ENCODE data around the gene ZSCAN16.
"Not testable (repeated sequence)": the region's sequence is repeated elsewhere in the genome, so short reads cannot be mapped to it uniquely, and the experiment has no call there.

Gene ZSCAN16

DNA sequence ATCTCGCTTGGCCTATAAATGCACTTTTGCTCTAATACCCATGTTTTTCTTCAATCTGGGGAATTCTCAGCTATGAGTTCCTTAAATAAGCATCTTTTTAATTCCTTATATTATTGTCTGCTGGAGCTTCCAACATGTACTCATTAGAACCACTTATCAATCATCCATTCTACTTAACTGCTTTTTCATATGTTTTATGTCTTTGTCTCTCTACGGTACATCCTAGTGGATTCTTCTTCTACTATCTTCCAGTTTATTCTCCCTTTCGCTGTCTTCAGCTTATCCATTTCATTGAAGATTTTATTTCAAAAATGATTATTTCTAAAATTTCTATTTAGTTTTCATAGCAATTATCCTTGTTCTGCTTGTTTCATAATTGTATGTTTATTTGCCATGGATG lies 12.4 kb upstream of the ZSCAN16 start:
- Mint-ChIP-seq H3K4me3 (no peak overlapping the region), H3K36me3 (ENCODE audit: low read depth) (peaks cover 35% of the 10 kb centered on the region), H3K27me3 (peaks cover 12% of the 10 kb centered on the region), H3K4me1 (ENCODE audit: low read depth) (no peaks in the 10 kb centered on the region), H3K9me3 (no peaks in the 10 kb centered on the region), H3K27ac (no peak overlapping the region)
- no peak for DNase-seq

DNA sequence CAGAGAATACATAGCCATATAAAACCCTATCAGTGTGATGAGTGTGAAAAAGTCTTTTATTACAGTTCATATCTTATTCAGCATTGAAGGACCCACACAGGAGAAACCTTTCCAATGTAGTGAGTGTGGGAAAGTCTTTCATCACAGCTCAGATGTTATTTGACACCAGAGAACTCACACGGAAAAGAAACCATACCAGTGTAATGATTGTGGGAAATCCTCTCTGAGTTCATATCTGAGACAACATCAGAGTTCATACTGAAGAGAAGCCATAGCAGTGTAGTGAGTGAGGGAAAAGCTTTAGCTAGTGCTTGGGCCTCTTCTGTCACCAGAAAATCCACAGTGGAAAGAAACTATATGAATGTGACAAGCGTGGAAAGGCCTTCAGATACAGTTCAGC lies 8.6 kb upstream of the ZSCAN16 start:
- H3K4me1 Mint-ChIP-seq (ENCODE audit: low read depth) = no peaks in the 10 kb centered on the region
- no peak overlapping the region for H3K27ac Mint-ChIP-seq
- no peak for DNase-seq
- H3K27me3 Mint-ChIP-seq = no peaks in the 10 kb centered on the region
- H3K4me3 Mint-ChIP-seq = no peak overlapping the region
- H3K36me3 Mint-ChIP-seq (ENCODE audit: low read depth) = peaks cover 63% of the 10 kb centered on the region
- no peaks in the 10 kb centered on the region for H3K9me3 Mint-ChIP-seq

DNA sequence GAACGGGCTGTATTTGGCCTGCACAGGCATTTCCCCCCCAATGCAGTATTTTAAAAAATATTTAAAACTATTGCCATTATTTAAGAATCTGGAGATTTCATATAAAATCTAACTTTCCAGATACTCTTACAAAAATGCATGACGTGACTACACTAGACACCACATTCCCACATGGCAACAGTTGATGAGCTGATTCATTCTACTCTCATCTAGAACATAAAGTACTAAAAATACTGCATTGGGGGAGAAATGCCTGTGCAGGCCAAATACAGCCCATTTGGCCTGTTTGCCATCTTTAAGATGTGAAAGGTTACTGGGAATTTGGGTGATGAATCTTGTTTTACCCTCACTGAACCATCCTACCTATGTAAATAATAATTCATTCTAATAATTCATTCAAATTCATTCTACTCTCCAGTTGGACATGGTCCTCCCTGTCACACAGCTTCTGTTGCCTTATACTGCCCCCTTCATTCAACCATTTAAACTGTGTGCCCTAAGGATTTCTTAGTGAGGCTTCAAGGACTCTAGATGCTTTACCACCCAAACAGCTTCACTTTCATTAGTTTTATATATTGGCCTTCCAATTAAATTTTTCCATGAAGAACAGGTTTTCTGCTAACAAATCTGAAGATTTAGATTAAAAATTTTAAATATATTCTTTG lies 6.9 kb upstream of the ZSCAN16 start:
- Mint-ChIP-seq H3K36me3 (ENCODE audit: low read depth) (peaks cover 77% of the 10 kb centered on the region), H3K9me3 (no peaks in the 10 kb centered on the region), H3K27me3 (no peaks in the 10 kb centered on the region), H3K4me1 (ENCODE audit: low read depth) (no peaks in the 10 kb centered on the region), H3K27ac (no peak overlapping the region), H3K4me3 (no peak overlapping the region)
- DNase-seq = no peak

DNA sequence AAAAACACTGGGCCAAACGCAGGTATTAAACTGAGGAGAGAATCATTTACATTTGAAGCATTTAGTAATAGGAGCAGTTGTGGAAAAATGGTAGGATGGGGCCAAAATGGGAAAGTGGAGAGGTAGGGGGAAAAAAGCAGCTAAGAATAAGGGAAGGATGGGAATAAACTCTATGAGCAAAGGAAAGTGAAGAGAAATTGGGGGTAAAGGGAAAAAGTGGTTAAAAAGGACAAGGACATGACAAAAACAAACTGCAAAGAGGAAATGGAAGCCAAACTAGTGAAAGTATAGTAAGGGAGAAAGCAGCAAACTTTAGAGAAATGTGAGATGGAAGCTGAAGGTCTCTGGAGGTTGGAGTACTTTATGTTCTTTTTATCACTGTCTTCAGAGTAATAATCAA lies 6.2 kb upstream of the ZSCAN16 start:
- Mint-ChIP-seq H3K36me3 (ENCODE audit: low read depth) (peaks cover 83% of the 10 kb centered on the region), H3K4me1 (ENCODE audit: low read depth) (peaks cover under 1% of the 10 kb centered on the region), H3K4me3 (no peak overlapping the region), H3K27ac (no peak overlapping the region), H3K9me3 (no peaks in the 10 kb centered on the region), H3K27me3 (no peaks in the 10 kb centered on the region)
- DNase-seq = no peak

DNA sequence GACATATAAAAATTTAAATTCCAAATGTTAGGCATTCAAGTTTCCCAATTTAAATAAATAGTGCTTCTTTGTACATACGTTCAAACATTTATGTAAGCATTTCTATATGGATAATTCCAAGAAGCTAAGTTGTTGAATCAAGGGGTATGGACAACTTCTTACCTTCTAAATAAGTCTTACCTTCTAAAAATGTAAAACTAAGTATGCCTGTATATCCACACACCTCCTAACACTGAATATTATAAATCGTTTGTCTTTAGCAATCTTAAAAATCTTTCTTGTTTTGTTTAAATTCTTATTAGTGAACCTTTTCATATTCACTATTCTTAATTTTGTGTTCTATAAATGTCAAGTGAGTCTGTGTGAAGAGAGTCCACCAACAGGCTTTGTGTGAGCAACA lies 2.5 kb upstream of the ZSCAN16 start:
- peaks cover 31% of the 10 kb centered on the region for H3K4me1 Mint-ChIP-seq (ENCODE audit: low read depth)
- peaks cover 74% of the 10 kb centered on the region for H3K36me3 Mint-ChIP-seq (ENCODE audit: low read depth)
- no peak for DNase-seq
- no peaks in the 10 kb centered on the region for H3K9me3 Mint-ChIP-seq
- H3K27ac Mint-ChIP-seq = no peak overlapping the region
- H3K4me3 Mint-ChIP-seq = no peak overlapping the region
- H3K27me3 Mint-ChIP-seq = no peaks in the 10 kb centered on the region

DNA sequence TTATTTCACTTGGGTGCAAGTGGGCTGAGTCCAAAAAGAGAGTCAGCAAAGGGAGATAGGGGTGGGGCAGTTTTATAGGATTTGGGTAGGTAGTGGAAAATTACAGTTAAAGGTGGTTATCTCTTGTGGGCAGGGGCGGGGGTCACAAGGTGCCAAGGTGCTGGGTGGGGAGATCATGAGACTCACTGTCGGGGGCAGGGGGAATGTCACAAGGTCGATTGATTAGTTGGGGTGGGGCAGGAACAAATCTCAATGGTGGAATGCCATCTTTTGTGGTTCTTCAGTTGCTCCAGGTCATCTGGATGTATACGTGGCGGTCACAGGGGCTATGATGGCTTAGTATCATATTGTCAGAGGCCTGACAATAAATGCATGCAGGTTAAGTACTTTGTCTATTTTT lies 2.1 kb upstream of the ZSCAN16 start:
- H3K4me1 Mint-ChIP-seq (ENCODE audit: low read depth) = peaks cover 35% of the 10 kb centered on the region
- DNase-seq, H3K27ac Mint-ChIP-seq, H3K27me3 Mint-ChIP-seq, H3K9me3 Mint-ChIP-seq, H3K4me3 Mint-ChIP-seq: not testable (repeated sequence)
- peaks cover 76% of the 10 kb centered on the region for H3K36me3 Mint-ChIP-seq (ENCODE audit: low read depth)

DNA sequence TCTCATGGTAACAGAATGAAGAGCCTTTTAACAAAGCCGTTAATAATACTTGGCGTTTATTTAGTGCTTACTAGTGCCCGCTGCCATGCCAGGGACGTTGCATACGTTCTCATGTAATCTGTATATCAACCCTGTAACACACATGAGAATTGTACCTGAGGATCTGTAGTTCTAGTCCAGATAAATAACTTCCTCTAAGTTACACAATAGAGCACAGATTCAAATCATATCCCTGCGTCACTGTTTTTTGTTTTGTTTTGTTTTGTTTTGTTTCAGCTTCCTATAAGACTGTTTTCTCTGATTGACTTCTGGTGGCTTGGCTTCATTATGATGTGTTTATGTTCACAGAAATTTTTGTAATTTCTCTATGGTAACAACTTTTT lies 553 bp downstream of the ZSCAN16 start:
- Mint-ChIP-seq H3K27ac (peak overlapping the region; percentile 96), H3K9me3 (no peaks in the 10 kb centered on the region), H3K27me3 (no peaks in the 10 kb centered on the region), H3K36me3 (ENCODE audit: low read depth) (peaks cover 81% of the 10 kb centered on the region), H3K4me3 (peak overlapping the region; percentile 96), H3K4me1 (ENCODE audit: low read depth) (peaks cover 55% of the 10 kb centered on the region)
- no peak for DNase-seq

DNA sequence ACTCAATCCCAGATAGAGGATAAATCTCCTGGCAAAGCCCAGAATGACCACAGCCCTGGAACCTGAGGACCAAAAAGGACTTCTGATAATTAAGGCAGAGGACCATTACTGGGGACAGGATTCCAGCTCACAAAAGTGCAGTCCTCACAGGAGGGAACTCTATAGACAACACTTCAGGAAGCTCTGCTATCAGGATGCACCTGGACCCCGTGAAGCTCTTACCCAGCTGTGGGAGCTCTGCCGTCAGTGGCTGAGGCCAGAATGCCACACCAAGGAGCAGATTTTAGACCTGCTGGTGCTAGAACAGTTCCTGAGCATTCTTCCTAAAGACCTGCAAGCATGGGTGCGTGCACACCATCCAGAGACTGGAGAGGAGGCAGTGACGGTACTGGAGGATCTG lies 992 bp downstream of the ZSCAN16 start:
- H3K9me3 Mint-ChIP-seq = no peaks in the 10 kb centered on the region
- peak overlapping the region; percentile 96 for H3K27ac Mint-ChIP-seq
- H3K36me3 Mint-ChIP-seq (ENCODE audit: low read depth) = peaks cover 81% of the 10 kb centered on the region
- DNase-seq = no peak
- H3K27me3 Mint-ChIP-seq = no peaks in the 10 kb centered on the region
- peak overlapping the region; percentile 96 for H3K4me3 Mint-ChIP-seq
- peaks cover 58% of the 10 kb centered on the region for H3K4me1 Mint-ChIP-seq (ENCODE audit: low read depth)

DNA sequence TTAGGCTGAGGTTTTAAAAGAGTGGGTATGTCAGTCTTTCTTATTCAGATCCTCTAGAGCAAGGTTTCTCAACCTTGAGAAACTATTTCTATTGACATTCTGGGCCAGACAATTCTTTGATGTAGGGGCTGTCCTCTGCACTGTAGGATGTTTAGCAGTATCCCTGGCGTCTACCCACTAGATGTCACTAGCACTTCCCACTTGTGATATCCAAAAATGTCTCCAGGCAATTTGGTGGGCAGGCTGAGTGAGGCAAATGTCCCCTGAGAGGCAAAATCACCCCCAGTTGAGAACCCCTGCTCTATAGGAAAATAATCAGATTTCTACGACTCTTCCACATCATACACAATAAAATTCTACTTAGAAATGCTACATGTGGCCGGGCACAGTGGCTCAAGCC lies 9.6 kb downstream of the ZSCAN16 start:
- Mint-ChIP-seq H3K9me3 (no peaks in the 10 kb centered on the region), H3K4me3 (peak overlapping the region; percentile 19), H3K36me3 (ENCODE audit: low read depth) (peaks cover 75% of the 10 kb centered on the region), H3K4me1 (ENCODE audit: low read depth) (peaks cover 70% of the 10 kb centered on the region), H3K27ac (peak overlapping the region; percentile 79), H3K27me3 (no peaks in the 10 kb centered on the region)
- DNase-seq = no peak

DNA sequence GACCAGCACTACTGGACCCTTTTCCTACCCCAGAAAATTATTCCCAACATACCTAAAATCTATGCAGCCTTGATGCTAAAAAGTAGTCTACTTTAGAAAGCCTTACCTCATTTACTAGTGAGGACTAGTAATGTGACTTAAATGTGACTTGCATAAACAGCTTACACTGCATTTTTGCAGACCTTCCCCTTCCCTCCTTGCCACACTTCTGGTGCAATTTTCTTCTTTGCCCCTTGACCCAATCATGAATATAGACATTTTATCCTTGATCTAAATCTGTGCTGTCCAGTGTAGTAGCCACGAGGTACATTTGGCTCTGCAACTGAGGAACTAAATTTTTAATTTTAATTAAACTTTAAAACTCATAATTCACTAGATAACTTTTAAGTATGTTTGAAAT lies 10.3 kb downstream of the ZSCAN16 start:
- H3K27me3 Mint-ChIP-seq = no peaks in the 10 kb centered on the region
- peak overlapping the region; percentile 19 for H3K4me3 Mint-ChIP-seq
- peaks cover 71% of the 10 kb centered on the region for H3K4me1 Mint-ChIP-seq (ENCODE audit: low read depth)
- no peaks in the 10 kb centered on the region for H3K9me3 Mint-ChIP-seq
- H3K27ac Mint-ChIP-seq = peak overlapping the region; percentile 79
- DNase-seq = no peak
- peaks cover 68% of the 10 kb centered on the region for H3K36me3 Mint-ChIP-seq (ENCODE audit: low read depth)

DNA sequence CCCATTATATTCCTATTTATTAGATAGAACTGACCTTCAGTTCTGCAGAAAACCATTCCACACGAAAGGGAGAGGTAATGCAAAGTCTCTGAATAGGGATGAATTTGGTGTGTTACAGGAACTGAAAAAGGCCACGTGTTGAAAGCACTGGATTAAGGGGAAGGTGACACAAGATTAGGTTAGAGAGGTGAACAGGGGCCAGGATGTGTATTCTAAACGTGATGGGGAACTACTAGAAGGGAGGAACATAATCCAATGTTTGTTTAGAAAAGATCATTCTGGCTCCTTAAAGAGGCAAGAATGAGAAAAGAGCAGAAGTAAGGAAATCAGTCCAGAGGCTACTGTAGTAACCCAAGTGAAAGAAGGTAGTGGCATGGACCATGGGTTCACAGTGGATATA lies 11.0 kb downstream of the ZSCAN16 start:
- Mint-ChIP-seq H3K9me3 (no peaks in the 10 kb centered on the region), H3K27me3 (no peaks in the 10 kb centered on the region), H3K4me1 (ENCODE audit: low read depth) (peaks cover 71% of the 10 kb centered on the region), H3K27ac (peak overlapping the region; percentile 96), H3K36me3 (ENCODE audit: low read depth) (peaks cover 62% of the 10 kb centered on the region), H3K4me3 (peak overlapping the region; percentile 91)
- DNase-seq = no peak

DNA sequence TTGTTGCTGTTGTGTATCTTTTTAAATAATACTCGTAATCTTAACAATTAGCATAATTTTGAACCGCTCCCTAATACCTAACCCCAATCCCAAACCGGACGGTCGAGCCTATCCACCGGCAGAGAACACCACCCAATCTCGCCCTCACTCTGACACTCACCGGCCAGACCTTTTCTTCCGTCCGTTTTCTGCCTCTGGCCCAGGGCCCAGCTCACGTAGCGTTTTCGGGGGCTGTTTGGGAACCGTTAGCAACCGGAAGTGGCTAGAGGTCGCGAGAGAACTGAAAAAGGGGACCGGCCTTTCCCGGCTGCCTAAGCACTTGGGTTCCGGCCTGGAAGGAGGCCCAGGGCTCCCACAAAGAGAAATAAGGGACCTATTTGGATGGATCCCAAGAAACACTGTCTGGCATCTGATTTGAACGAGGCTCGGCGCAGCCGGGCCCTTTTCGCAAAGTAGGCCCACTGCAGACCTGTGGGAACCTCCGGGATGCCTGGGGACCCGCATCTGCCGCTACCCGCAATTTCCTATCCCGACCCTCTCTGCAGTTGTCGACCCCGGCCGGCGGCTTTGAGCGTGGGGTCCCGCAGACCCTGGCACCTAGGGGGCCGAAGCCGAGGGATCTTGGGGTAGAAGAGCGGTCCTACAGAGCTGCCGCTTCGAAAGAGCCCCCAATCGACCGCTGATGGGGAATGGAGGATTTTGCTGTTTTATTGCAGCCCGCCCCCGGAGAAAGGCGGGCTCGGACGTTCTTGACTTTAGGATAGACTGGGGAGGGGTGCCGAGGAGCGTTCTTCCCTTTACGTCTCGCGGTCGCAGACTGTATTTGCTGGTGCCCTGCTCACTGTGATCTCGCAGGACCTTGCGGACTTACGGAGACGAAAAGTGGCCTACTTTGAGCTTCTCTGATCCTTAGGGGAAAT lies 12.4 kb downstream of the ZSCAN16 start:
- Mint-ChIP-seq H3K9me3 (no peaks in the 10 kb centered on the region), H3K36me3 (ENCODE audit: low read depth) (peaks cover 51% of the 10 kb centered on the region), H3K4me1 (ENCODE audit: low read depth) (peaks cover 73% of the 10 kb centered on the region), H3K4me3 (peak overlapping the region; percentile 91), H3K27ac (peak overlapping the region; percentile 96), H3K27me3 (no peaks in the 10 kb centered on the region)
- DNase-seq = peak; percentile 86

DNA sequence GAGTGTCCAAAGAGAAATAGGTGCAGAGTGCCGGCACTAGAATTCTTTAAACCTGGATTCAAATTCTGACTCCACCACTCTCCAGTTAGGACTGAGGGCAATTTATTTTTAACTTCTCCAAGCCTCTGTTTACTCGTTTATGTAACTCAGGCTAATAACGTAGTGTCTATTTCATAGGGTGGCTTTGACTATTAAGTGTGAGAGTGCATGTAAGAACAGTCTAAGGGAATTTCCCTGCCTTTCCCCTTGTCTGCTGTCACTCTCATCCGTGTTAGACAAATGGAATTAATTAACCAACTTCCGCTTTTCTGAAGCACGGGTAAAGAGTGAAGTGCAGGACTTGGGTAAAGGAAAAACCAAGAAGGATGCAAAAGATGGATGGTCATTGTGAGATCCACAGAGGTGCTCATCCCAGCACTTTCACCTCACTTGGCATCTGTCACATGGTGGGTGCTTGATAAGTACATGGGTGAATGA lies 13.1 kb downstream of the ZSCAN16 start:
- peak overlapping the region; percentile 96 for H3K27ac Mint-ChIP-seq
- peaks cover 70% of the 10 kb centered on the region for H3K4me1 Mint-ChIP-seq (ENCODE audit: low read depth)
- peak; percentile 62 for DNase-seq
- H3K27me3 Mint-ChIP-seq = no peaks in the 10 kb centered on the region
- peaks cover 53% of the 10 kb centered on the region for H3K36me3 Mint-ChIP-seq (ENCODE audit: low read depth)
- peak overlapping the region; percentile 91 for H3K4me3 Mint-ChIP-seq
- H3K9me3 Mint-ChIP-seq = no peaks in the 10 kb centered on the region

DNA sequence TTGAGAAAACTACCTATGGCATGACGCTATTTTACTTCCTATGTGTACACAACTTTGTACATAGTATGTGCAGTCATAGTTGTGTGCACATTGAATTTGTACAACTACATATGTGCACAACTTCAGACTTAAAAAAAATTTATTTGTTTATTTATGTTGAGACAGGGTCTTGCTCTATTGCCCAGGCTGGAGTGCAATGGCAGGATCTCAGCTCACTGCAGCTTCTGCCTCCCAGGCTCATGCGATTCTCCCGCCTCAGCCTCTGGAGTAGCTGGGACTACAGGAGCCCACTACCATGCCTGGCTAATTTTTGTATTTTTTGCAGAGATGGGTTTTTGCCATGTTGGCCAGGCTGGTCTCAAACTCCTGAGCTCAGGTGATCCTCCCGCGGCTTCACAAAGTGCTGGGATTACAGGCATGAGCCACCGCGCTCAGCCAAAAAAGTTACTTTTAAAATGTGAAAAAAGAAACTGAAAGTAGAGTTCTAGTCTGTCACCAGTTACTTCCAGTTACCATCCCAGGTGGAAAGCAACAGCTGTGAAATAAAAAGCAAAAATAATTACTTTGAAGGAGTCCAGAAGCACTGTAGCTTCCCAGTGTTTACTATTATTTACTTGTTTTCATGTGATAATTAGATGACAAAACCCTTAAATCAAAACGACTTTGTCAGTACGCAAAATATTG lies 15.6 kb downstream of the ZSCAN16 start:
- Mint-ChIP-seq H3K4me1 (ENCODE audit: low read depth) (peaks cover 63% of the 10 kb centered on the region), H3K27ac (peak overlapping the region; percentile 90), H3K9me3 (no peaks in the 10 kb centered on the region), H3K36me3 (ENCODE audit: low read depth) (peaks cover 47% of the 10 kb centered on the region), H3K4me3 (peak overlapping the region; percentile 96), H3K27me3 (no peaks in the 10 kb centered on the region)
- no peak for DNase-seq

All from activated T-cell treated with anti-CD3 and anti-CD28 coated beads, Interleukin-2, amount 50 U/mL, for 24 hours (primary cell).